ENCODE data around the gene ZSCAN2. TPM values are rescaled to one million over a fixed set of nuclear protein-coding genes. Genes with fewer than 3 reads are reported as not detected.

The ZSCAN2 gene
- 7.4 and 8.6 TPM in 2 replicates for total RNA-seq

GRCh38 chr15:84600687-84601554 lies at the start of gene ZSCAN2:
ZSCAN2 (plus strand) TSS chr15:84601009; CDS start chr15:84603928, 2,919 bp downstream.

DNA sequence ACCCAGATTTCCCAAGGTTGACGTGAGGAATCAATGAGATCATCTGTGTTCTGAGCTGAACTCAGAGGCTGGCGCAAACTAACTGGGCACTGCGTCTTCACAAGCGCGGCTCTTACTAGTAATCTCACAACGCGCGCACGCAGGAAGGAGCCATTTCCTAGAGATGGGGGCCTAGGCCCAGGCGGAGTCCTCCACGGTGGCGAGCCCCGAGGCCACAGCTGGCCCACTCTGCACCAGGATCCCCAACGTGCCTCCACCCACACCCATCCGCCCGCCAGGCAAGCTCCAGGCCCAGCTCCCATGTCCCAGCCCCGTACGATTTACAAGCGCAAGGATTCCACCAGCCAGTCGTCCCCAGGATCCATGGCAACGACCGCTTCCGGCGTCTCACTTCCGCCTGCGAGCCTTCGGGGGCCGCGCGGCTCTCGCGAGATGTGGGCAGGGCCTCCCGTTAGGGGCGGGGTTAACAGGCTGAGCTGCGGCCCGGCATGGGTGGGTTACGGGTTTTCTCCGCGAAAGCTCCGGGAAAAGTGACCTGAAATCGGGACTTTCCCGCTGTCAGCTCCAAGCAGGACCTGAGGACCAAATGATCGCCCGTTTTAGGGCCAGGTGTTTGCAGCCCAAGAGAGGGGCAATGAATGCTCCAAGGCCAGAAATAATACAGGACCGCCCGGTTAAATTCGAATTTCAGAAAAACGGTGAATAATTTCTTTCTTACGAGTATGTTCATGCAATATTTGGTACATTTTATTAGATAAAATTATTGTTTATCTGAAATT lies 53.3 kb downstream of the ZSCAN2 start, which contains the start of gene WDR73:
Gene WDR73, minus strand, starts transcription at position 374 of the 779 bp plus-strand sequence. Its CDS starts 9 bp downstream, at position 365.

DNA sequence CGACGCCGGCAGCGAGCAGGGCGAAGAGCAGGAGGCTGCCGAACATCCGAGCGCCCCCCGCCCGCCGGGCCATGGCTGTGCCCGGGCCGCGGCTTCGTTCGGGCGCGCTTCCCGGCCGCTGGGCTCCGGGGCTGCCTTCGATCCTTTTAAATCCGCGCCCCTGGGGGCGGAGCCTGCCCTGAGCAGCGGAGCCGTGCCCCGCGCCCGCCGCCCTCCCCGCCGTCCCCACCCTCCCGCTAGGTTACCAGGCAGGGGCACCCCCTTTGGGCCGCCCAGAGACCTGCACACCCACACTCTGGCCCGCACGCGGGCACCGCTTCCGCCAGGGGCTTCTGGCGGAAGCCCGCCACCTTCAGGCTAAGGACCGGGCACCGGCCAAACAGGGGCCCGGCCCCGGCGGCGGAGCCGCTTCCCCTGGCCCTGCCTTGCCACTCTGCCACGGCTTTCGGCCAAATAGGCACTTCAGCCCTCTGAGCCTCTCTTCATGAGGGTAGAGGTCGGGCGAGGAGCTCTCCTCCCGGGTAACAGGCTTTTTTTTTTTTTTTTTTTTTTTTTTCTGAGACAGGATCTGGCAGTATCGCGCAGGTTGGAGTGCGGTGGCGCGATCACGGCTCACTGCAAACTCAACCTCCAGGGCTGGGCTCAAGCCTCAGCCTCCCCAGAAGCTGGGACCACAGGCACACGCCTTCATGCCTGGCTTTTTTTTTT lies 57.4 kb downstream of the ZSCAN2 start, which contains the start of gene NMB:
Gene NMB, minus strand, starts transcription at position 120 of the 708 bp plus-strand sequence. Its CDS starts 47 bp downstream, at position 73.

Other genes with a start within 250 kb of the ZSCAN2 start
- 26.6 and 28.4 TPM in 2 replicates for gene WDR73, start 53.3 kb downstream of the ZSCAN2 start, total RNA-seq
- 2.9 and 5.8 TPM in 2 replicates for gene NMB, start 57.2 kb downstream of the ZSCAN2 start, total RNA-seq
- 286 and 302 TPM in 2 replicates for gene SEC11A, start 115.1 kb downstream of the ZSCAN2 start, total RNA-seq
- gene ZNF592, start 147.6 kb downstream of the ZSCAN2 start, total RNA-seq, result 12.5 and 12.7 TPM in 2 replicates
- gene ALPK3, start 216.3 kb downstream of the ZSCAN2 start, total RNA-seq, result 0.78 and 2.8 TPM in 2 replicates